Gastroesophageal sphincter (tissue), 4 donors: ENCODE results near the gene DCUN1D4. TPM values are rescaled to one million over a fixed set of nuclear protein-coding genes. Genes with fewer than 3 reads are reported as not detected.

Source experiments
- ATAC-seq: fragments of 150-250 bp; one replicate; pipeline ENCODE4 v1.9.1; 2016; ENCODE audit warnings: mild to moderate bottlenecking, moderate library complexity
- H3K27ac ChIP-seq, 4 donors: fragments of 200-600 bp; sonication (generic) in 3 of 4; 1 replicate in 3 of 4; 2 replicates in 1 of 4; pipeline ENCODE4 v1.5.1; 2016 to 2019
- H3K27me3 ChIP-seq: fragments of 200-600 bp; sonication (generic); one replicate; pipeline ENCODE4 v1.5.1; 2019
- H3K36me3 ChIP-seq, 2 donors: fragments of 200-600 bp; sonication (generic); one replicate each; pipeline ENCODE4 v1.5.1; 2019; ENCODE audit warnings: control low read depth in 1 of 2
- H3K4me1 ChIP-seq, 3 donors: fragments of 200-600 bp; sonication (generic); 1 replicate in 2 of 3; 2 replicates in 1 of 3; pipeline ENCODE4 v1.5.1; 2016 to 2019; ENCODE audit warnings: control low read depth in 2 of 3
- H3K4me3 ChIP-seq, 2 donors: fragments of 200-600 bp; sonication (generic); one replicate each; pipeline ENCODE4 v1.5.1; 2019; ENCODE audit warnings: mild to moderate bottlenecking in 1 of 2, moderate library complexity in 1 of 2
- H3K9me3 ChIP-seq, 3 donors: fragments of 200-600 bp; sonication (generic); one replicate each; pipeline ENCODE4 v1.5.1; 2017 to 2019; ENCODE audit warnings: control low read depth in 2 of 3
- EP300 ChIP-seq: sonication (generic); formaldehyde crosslinking; IDR thresholded peaks from one replicate; pipeline ENCODE4 v1.6.1; 2017; ENCODE audit warnings: antibody characterized with exemption, mild to moderate bottlenecking
- POLR2A ChIP-seq, 2 donors: fragments of 450-650 bp; IDR thresholded peaks; one replicate each; pipeline ENCODE4 v1.6.1; 2017; ENCODE audit warnings: antibody characterized with exemption in 2 of 2, mild to moderate bottlenecking in 2 of 2, moderate library complexity in 1 of 2
- POLR2AphosphoS5 ChIP-seq: sonication (generic); formaldehyde crosslinking; IDR thresholded peaks from one replicate; pipeline ENCODE4 v1.6.1; 2017; ENCODE audit warnings: antibody characterized with exemption
- WGBS, 2 donors: methylation state at CpG; one replicate each; pipeline ENCODE4 v1.1.5; 2018; ENCODE audit warnings: low coverage in 1 of 2; 5-methylcytosine and 5-hydroxymethylcytosine counted together
- total RNA-seq, 4 donors: library from RNA; depleted of rRNA; stranded (reverse); fragments of >200 nt; gene quantifications; one replicate each; pipeline ENCODE4 v1.1.0, GENCODE V29; 2016
- TF ChIP-seq, protein P1 (sequence below), 4 experiments: fragments of 200-600 bp in 2 of 4; fragments of 450-650 bp in 2 of 4; sonication (generic) in 1 of 4; IDR thresholded peaks; one replicate each; pipeline ENCODE4 v1.5.1; 2017 to 2019; ENCODE audit warnings: antibody characterized with exemption in 4 of 4, mild to moderate bottlenecking in 2 of 4, moderate library complexity in 2 of 4

Gene DCUN1D4
- total RNA-seq, 4 donors from 2014 or later: 48.9 to 81.9 (median 51.0) TPM

DNA sequence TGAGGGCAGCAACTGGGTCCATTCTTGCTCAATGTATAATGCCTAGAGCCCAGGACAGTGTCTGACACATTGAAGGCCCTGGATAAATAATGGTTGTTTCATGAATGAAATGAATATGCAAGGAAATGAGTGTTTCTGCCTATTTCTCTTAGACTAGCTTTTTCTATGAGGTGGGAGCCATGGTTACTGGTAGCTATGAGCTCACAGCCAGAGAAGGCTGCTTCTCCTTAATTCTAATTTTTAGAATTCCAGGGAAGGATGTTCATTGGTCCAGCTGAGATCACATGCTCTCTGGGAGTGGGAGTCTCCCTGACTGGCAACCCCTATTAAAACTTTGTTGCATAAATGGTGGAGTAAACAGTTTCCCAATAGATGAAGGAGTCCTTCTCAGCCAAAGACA lies 9.7 kb upstream of the DCUN1D4 start:
- TF ChIP-seq, protein P1, sequence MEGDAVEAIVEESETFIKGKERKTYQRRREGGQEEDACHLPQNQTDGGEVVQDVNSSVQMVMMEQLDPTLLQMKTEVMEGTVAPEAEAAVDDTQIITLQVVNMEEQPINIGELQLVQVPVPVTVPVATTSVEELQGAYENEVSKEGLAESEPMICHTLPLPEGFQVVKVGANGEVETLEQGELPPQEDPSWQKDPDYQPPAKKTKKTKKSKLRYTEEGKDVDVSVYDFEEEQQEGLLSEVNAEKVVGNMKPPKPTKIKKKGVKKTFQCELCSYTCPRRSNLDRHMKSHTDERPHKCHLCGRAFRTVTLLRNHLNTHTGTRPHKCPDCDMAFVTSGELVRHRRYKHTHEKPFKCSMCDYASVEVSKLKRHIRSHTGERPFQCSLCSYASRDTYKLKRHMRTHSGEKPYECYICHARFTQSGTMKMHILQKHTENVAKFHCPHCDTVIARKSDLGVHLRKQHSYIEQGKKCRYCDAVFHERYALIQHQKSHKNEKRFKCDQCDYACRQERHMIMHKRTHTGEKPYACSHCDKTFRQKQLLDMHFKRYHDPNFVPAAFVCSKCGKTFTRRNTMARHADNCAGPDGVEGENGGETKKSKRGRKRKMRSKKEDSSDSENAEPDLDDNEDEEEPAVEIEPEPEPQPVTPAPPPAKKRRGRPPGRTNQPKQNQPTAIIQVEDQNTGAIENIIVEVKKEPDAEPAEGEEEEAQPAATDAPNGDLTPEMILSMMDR (IDR thresholded peaks at IDR 0.05): no peak
- TF ChIP-seq EP300 (no peak), POLR2A (IDR thresholded peaks at IDR 0.05) (no peak), POLR2AphosphoS5 (no peak)
- H3K36me3 ChIP-seq: no peaks in the 10 kb centered on the region
- H3K9me3 ChIP-seq: no peaks in the 10 kb centered on the region
- ATAC-seq: no peak
- H3K4me1 ChIP-seq: no peaks in the 10 kb centered on the region
- H3K4me3 ChIP-seq: no peak overlapping the region
- H3K27ac ChIP-seq: no peak overlapping the region
- H3K27me3 ChIP-seq: peaks cover 4% of the 10 kb centered on the region

DNA sequence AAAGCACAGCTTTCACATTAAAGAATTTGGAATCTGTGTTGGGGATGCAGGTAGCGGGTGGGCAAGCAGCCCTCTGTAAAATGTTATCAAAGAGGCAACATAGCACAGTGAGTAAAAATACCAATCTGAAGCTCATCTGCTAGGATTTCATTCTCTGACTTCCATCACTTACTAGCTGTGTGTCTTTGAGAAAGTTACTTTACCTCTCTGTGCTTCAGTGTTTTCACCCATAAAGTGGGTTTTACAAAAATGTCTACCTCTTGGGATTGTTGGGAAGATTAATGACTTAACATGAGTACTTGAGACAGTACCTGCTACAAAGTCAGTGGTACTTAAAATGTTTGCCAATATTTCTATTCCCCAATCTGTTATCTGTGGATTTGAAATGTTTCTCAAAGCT lies 7.9 kb upstream of the DCUN1D4 start:
- no peaks in the 10 kb centered on the region for H3K4me1 ChIP-seq
- H3K9me3 ChIP-seq: no peaks in the 10 kb centered on the region
- no peak overlapping the region for H3K27ac ChIP-seq
- peaks cover 4% of the 10 kb centered on the region for H3K27me3 ChIP-seq
- no peak for ATAC-seq
- no peak overlapping the region for H3K4me3 ChIP-seq
- 75 to 100% methylated on average over 1 of the region's 1 CpG for WGBS, 2 donors
- no peaks in the 10 kb centered on the region for H3K36me3 ChIP-seq
- TF ChIP-seq EP300 (no peak), POLR2A (IDR thresholded peaks at IDR 0.05) (no peak), POLR2AphosphoS5 (no peak)
- TF ChIP-seq, protein P1 (IDR thresholded peaks at IDR 0.05): no peak

DNA sequence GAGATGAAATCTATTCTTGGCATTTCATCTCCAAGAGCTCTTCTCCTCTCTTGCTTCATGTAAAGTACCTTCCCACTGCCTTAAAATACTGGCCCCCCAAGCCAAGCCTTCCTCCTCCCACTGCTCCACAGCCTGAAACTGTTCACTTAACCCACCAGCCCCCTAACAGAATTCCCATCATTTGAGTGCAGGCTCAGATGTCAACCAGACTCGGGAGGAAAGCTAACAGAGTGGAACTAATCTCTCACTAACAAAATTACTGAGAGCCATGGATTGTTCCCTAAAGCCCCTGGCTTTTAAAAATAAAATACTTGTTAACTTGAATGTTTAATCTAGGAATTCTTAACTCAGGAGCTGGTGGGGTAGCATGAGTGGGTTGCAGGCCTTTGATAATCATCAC lies 7.1 kb upstream of the DCUN1D4 start:
- 42 to 43% methylated on average over 1 of the region's 1 CpG for whole genome bisulfite sequencing, 2 donors
- Histone ChIP-seq H3K4me1 (no peaks in the 10 kb centered on the region), H3K27me3 (peaks cover 4% of the 10 kb centered on the region), H3K36me3 (no peaks in the 10 kb centered on the region), H3K27ac (no peak overlapping the region), H3K9me3 (no peaks in the 10 kb centered on the region), H3K4me3 (no peak overlapping the region)
- TF ChIP-seq, protein P1 (IDR thresholded peaks at IDR 0.05): no peak
- TF ChIP-seq POLR2A (IDR thresholded peaks at IDR 0.05): no peak
- no peak for TF ChIP-seq POLR2AphosphoS5
- no peak for TF ChIP-seq EP300
- no peak for ATAC-seq

DNA sequence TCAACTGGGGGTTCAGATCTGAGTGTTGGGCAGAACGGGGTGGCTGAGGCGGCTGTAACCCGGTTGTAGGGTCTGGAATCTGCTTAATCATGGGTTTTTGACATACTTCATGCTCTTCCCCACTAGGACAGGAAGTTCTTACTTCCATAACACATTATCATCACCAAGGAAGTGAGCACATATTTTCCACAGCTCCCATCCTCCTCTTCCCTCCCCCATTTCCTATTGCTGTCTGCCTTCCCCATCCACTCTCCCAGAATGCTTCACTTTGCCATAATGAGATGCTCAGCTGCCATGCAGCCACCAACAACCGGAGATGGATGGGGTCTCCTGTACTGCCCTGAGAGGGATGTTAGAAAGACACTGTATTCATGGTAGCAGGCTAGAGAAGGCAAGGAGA lies 6.4 kb upstream of the DCUN1D4 start:
- 38 to 65% methylated on average over 3 to 4 of the region's 4 CpGs for WGBS, 2 donors
- Histone ChIP-seq H3K27ac (no peak overlapping the region), H3K27me3 (peaks cover 4% of the 10 kb centered on the region), H3K4me3 (no peak overlapping the region), H3K9me3 (no peaks in the 10 kb centered on the region), H3K36me3 (no peaks in the 10 kb centered on the region), H3K4me1 (peaks cover 0 to 2% (median 0%) of the 10 kb centered on the region in 3 donors)
- TF ChIP-seq POLR2AphosphoS5: no peak
- no peak for TF ChIP-seq POLR2A (IDR thresholded peaks at IDR 0.05)
- TF ChIP-seq, protein P1 (IDR thresholded peaks at IDR 0.05): no peak
- no peak for TF ChIP-seq EP300
- no peak for ATAC-seq

DNA sequence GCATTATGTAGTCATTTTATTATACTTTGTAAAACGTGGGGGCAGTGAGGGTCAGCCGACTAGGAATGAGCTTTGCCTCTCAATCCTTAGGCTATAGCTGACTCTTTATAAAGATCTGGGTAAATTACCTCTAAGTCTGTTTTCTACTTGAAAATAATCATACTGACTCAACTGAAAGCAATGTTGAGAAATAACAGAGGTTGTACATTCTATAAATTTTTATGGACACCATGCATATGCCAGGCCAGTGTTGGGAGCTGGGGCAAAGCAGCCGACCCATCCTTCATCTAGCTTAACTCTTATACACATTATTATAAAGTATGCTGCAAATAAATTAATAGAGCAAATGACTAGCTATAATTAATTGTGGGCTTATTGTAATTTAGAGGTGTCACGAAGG lies 2.2 kb upstream of the DCUN1D4 start:
- no peak for ATAC-seq
- peaks cover 0 to 20% (median 0%) of the 10 kb centered on the region in 3 donors for H3K4me1 ChIP-seq
- 90 to 91% methylated on average over 4 of the region's 4 CpGs for WGBS, 2 donors

More for the DNA sequence above, 2.2 kb upstream of the DCUN1D4 start:
- Histone ChIP-seq H3K9me3 (no peaks in the 10 kb centered on the region), H3K36me3 (no peaks in the 10 kb centered on the region), H3K27me3 (no peaks in the 10 kb centered on the region), H3K4me3 (no peak overlapping the region), H3K27ac (no peak overlapping the region)
- TF ChIP-seq EP300: no peak
- no peak for TF ChIP-seq POLR2A (IDR thresholded peaks at IDR 0.05)
- TF ChIP-seq, protein P1 (IDR thresholded peaks at IDR 0.05): no peak
- no peak for TF ChIP-seq POLR2AphosphoS5
